Suprapubic skin (tissue), 4 donors: Measurements from ENCODE around the gene PTPRH. TPM values are rescaled to one million over a fixed set of nuclear protein-coding genes. Genes with fewer than 3 reads are reported as not detected.
A peak's percentile ranks its signal among the peaks of the same experiment; 100 is the strongest.

ENCODE experiments used
- DNase-seq, 2 donors: peaks; one replicate each; pipeline ENCODE4 v3.0.0-alpha.2; 2019; ENCODE audit warnings: low spot score in 2 of 2
- H3K27ac ChIP-seq: fragments of 200-600 bp; sonication (generic); one replicate; pipeline ENCODE4 v1.5.1; 2019
- H3K27me3 ChIP-seq: fragments of 200-600 bp; sonication (generic); one replicate; pipeline ENCODE4 v1.5.1; 2019
- H3K36me3 ChIP-seq: fragments of 200-600 bp; sonication (generic); one replicate; pipeline ENCODE4 v1.5.1; 2019
- H3K4me1 ChIP-seq: fragments of 200-600 bp; sonication (generic); one replicate; pipeline ENCODE4 v1.5.1; 2019
- H3K4me3 ChIP-seq: fragments of 200-600 bp; sonication (generic); one replicate; pipeline ENCODE4 v1.5.1; 2019; ENCODE audit warnings: mild to moderate bottlenecking
- H3K9me3 ChIP-seq: fragments of 200-600 bp; sonication (generic); one replicate; pipeline ENCODE4 v1.5.1; 2019
- CTCF ChIP-seq, 2 donors: fragments of 200-600 bp in 1 of 2; fragments of 450-650 bp in 1 of 2; sonication (generic) in 1 of 2; IDR thresholded peaks; one replicate each; pipeline ENCODE4 v1.5.1; 2016 to 2019; ENCODE audit warnings: antibody characterized with exemption in 2 of 2, mild to moderate bottlenecking in 1 of 2, moderate library complexity in 1 of 2
- EP300 ChIP-seq: sonication (generic); formaldehyde crosslinking; IDR thresholded peaks from one replicate; pipeline ENCODE4 v1.6.1; 2017; ENCODE audit warnings: antibody characterized with exemption
- POLR2A ChIP-seq, 2 donors: fragments of 450-650 bp; IDR thresholded peaks; one replicate each; pipeline ENCODE4 v1.6.1; 2017; ENCODE audit warnings: antibody characterized with exemption in 2 of 2, mild to moderate bottlenecking in 2 of 2, moderate library complexity in 2 of 2
- POLR2AphosphoS5 ChIP-seq, 3 donors: sonication (generic); formaldehyde crosslinking; IDR thresholded peaks; one replicate each; pipeline ENCODE4 v1.6.1; 2017; ENCODE audit warnings: antibody characterized with exemption in 3 of 3
- WGBS: methylation state at CpG from one replicate; pipeline ENCODE4 v1.1.5; 2018; 5-methylcytosine and 5-hydroxymethylcytosine counted together
- total RNA-seq, 4 donors: library from RNA; depleted of rRNA; stranded (reverse); fragments of >200 nt; gene quantifications; one replicate each; pipeline ENCODE4 v1.1.0, GENCODE V29; 2016

Gene PTPRH
- total RNA-seq, 4 donors from 2014 or later, result 0.34 to 1.4 (median 1.1) TPM; not detected in 1

- no peak for TF ChIP-seq EP300
- no peak for TF ChIP-seq POLR2A (IDR thresholded peaks at IDR 0.05)
- no peak for TF ChIP-seq POLR2AphosphoS5 (IDR thresholded peaks at IDR 0.05)
- TF ChIP-seq CTCF (IDR thresholded peaks at IDR 0.05), result no peak
- WGBS, result 11% methylated on average over 5 of the region's 27 CpGs
- peak overlapping the region; percentile 36 for H3K4me3 ChIP-seq
Observed at GRCh38 chr19:55146705-55147273, 62.5 kb downstream of the PTPRH start.

GRCh38 chr19:55146078-55146704 lies 63.1 kb downstream of the PTPRH start:
- DNase-seq, result no peak
- 8% methylated on average over 9 of the region's 41 CpGs for WGBS
- no peak overlapping the region for H3K27ac ChIP-seq
- peaks cover 95% of the 10 kb centered on the region for H3K27me3 ChIP-seq
- H3K4me3 ChIP-seq, result peak overlapping the region; percentile 36
- TF ChIP-seq POLR2A (IDR thresholded peaks at IDR 0.05) (no peak), EP300 (no peak), CTCF (IDR thresholded peaks at IDR 0.05) (peak in 1 of 2 donors; percentile 56), POLR2AphosphoS5 (IDR thresholded peaks at IDR 0.05) (no peak)
- H3K9me3 ChIP-seq, result no peaks in the 10 kb centered on the region
- H3K36me3 ChIP-seq, result no peaks in the 10 kb centered on the region
- peaks cover 8% of the 10 kb centered on the region for H3K4me1 ChIP-seq

More at GRCh38 chr19:55146705-55147273, 62.5 kb downstream of the PTPRH start:
- Histone ChIP-seq H3K9me3 (no peaks in the 10 kb centered on the region), H3K27me3 (peaks cover 89% of the 10 kb centered on the region), H3K36me3 (no peaks in the 10 kb centered on the region), H3K27ac (no peak overlapping the region), H3K4me1 (peaks cover 8% of the 10 kb centered on the region)
- no peak for DNase-seq

GRCh38 chr19:55145232-55145631 lies 64.1 kb downstream of the PTPRH start:
- 24% methylated on average over 3 of the region's 3 CpGs for WGBS
- no peaks in the 10 kb centered on the region for H3K36me3 ChIP-seq
- no peak overlapping the region for H3K4me3 ChIP-seq
- no peak overlapping the region for H3K27ac ChIP-seq
- no peak for DNase-seq
- no peaks in the 10 kb centered on the region for H3K9me3 ChIP-seq
- peaks cover 98% of the 10 kb centered on the region for H3K27me3 ChIP-seq
- peaks cover 8% of the 10 kb centered on the region for H3K4me1 ChIP-seq
- TF ChIP-seq CTCF (IDR thresholded peaks at IDR 0.05) (no peak), POLR2A (IDR thresholded peaks at IDR 0.05) (no peak), EP300 (no peak), POLR2AphosphoS5 (IDR thresholded peaks at IDR 0.05) (no peak)

- Histone ChIP-seq H3K36me3 (no peaks in the 10 kb centered on the region), H3K9me3 (no peaks in the 10 kb centered on the region), H3K27ac (no peak overlapping the region), H3K27me3 (peaks cover 85% of the 10 kb centered on the region), H3K4me3 (no peak overlapping the region), H3K4me1 (peaks cover 6% of the 10 kb centered on the region)
- DNase-seq, result no peak
- WGBS, result 44% methylated on average over 11 of the region's 21 CpGs
- TF ChIP-seq EP300, result no peak
- no peak for TF ChIP-seq CTCF (IDR thresholded peaks at IDR 0.05)
- TF ChIP-seq POLR2A (IDR thresholded peaks at IDR 0.05), result no peak
- TF ChIP-seq POLR2AphosphoS5 (IDR thresholded peaks at IDR 0.05), result no peak
Observed at GRCh38 chr19:55141696-55142095, 67.6 kb downstream of the PTPRH start.

- TF ChIP-seq CTCF (IDR thresholded peaks at IDR 0.05), result no peak
- TF ChIP-seq EP300, result no peak
- no peak for TF ChIP-seq POLR2A (IDR thresholded peaks at IDR 0.05)
- no peak for TF ChIP-seq POLR2AphosphoS5 (IDR thresholded peaks at IDR 0.05)
- Histone ChIP-seq H3K36me3 (no peaks in the 10 kb centered on the region), H3K4me3 (no peak overlapping the region), H3K9me3 (no peaks in the 10 kb centered on the region), H3K27me3 (peaks cover 70% of the 10 kb centered on the region), H3K27ac (no peak overlapping the region), H3K4me1 (no peaks in the 10 kb centered on the region)
- no peak for DNase-seq
- 60% methylated on average over 9 of the region's 9 CpGs for WGBS
Observed at GRCh38 chr19:55137915-55138314, 71.4 kb downstream of the PTPRH start.
